Stimulated activated CD8-positive, alpha-beta memory T cell treated with anti-CD3 and anti-CD28 coated beads, Interleukin-7, amount 100 ng/mL, for 4 hours (primary cell): ENCODE measurements around the gene CTNNB1.
"Not testable (repeated sequence)": the region's sequence is repeated elsewhere in the genome, so short reads cannot be mapped to it uniquely, and the experiment has no call there.

Experiments
- DNase-seq, 2 donors: peaks; one replicate each; pipeline ENCODE4 v3.0.0-alpha.2; 2020; ENCODE audit warnings: low read depth in 2 of 2

CTNNB1 gene

GRCh38 chr3:41258239-41258800 lies 59.0 kb downstream of the CTNNB1 start:
- DNase-seq: no peak

GRCh38 chr3:41259449-41260062 lies 60.3 kb downstream of the CTNNB1 start:
- DNase-seq: no peak

GRCh38 chr3:41260063-41260450 lies 60.8 kb downstream of the CTNNB1 start:
- DNase-seq: no peak

GRCh38 chr3:41265011-41265545 lies 65.8 kb downstream of the CTNNB1 start:
- DNase-seq: no peak

- no peak for DNase-seq
Observed at GRCh38 chr3:41265823-41266273, 66.5 kb downstream of the CTNNB1 start.

- no peak for DNase-seq
Observed at GRCh38 chr3:41267975-41268640, 68.8 kb downstream of the CTNNB1 start.

GRCh38 chr3:41272667-41273066 lies 73.4 kb downstream of the CTNNB1 start:
- DNase-seq: no peak

- no peak for DNase-seq
Observed at GRCh38 chr3:41274944-41275668, 75.8 kb downstream of the CTNNB1 start.

GRCh38 chr3:41276191-41276590 lies 76.9 kb downstream of the CTNNB1 start:
- DNase-seq: no peak

GRCh38 chr3:41277790-41278465 lies 78.6 kb downstream of the CTNNB1 start:
- no peak for DNase-seq

GRCh38 chr3:41284934-41285333 lies 85.6 kb downstream of the CTNNB1 start:
- not testable (repeated sequence) for DNase-seq

- no peak for DNase-seq
Observed at GRCh38 chr3:41286305-41286704, 87.0 kb downstream of the CTNNB1 start.

- DNase-seq: no peak
Observed at GRCh38 chr3:41288785-41289184, 89.5 kb downstream of the CTNNB1 start.
